OCI-LY1 (cell line): ENCODE data around the gene NR6A1.
"Not testable (repeated sequence)": the region's sequence is repeated elsewhere in the genome, so short reads cannot be mapped to it uniquely, and the experiment has no call there.

Source experiments
- H2AFZ ChIP-seq: fragments of 200-600 bp; sonication (generic), shearing (Covaris generic); 2 replicates; pipeline ENCODE4 v1.6.0; 2014; ENCODE audit warnings: antibody characterized with exemption, mild to moderate bottlenecking, low read length
- H3F3A ChIP-seq: fragments of 200-600 bp; sonication (generic), shearing (Covaris generic); 2 replicates; pipeline ENCODE4 v1.6.0; 2014; ENCODE audit warnings: mild to moderate bottlenecking, antibody characterized with exemption, low read length, moderate library complexity; ENCODE audit not compliant: insufficient read depth
- H3K27ac ChIP-seq: fragments of 200-600 bp; sonication (generic); 2 replicates; pipeline ENCODE4 v1.5.1; 2014; ENCODE audit warnings: low read length, mixed run types, mild to moderate bottlenecking, low read depth; ENCODE audit not compliant: poor library complexity, severe bottlenecking
- H3K27me3 ChIP-seq: fragments of 200-600 bp; sonication (generic); 2 replicates; pipeline ENCODE4 v1.6.0; 2014; ENCODE audit warnings: antibody characterized with exemption, mild to moderate bottlenecking, low read length, moderate library complexity; ENCODE audit not compliant: insufficient read depth
- H3K36me3 ChIP-seq: fragments of 200-600 bp; sonication (generic); 2 replicates; pipeline ENCODE4 v1.6.1; 2014; ENCODE audit warnings: mild to moderate bottlenecking, antibody characterized with exemption, low read length, moderate library complexity, mixed read lengths; ENCODE audit not compliant: insufficient read depth
- H3K4me1 ChIP-seq: fragments of 200-600 bp; sonication (generic); 2 replicates; pipeline ENCODE4 v1.5.1; 2014; ENCODE audit warnings: mild to moderate bottlenecking, low read length, moderate library complexity; ENCODE audit not compliant: insufficient read depth, severe bottlenecking
- H3K4me2 ChIP-seq: fragments of 200-600 bp; sonication (generic), shearing (Covaris generic); 2 replicates; pipeline ENCODE4 v1.6.1; 2014; ENCODE audit warnings: low read length
- H3K4me3 ChIP-seq: fragments of 200-600 bp; sonication (generic); 2 replicates; pipeline ENCODE4 v1.5.1; 2014; ENCODE audit warnings: low read length, low read depth, mild to moderate bottlenecking, mixed read lengths; ENCODE audit not compliant: poor library complexity, severe bottlenecking
- H3K79me2 ChIP-seq: fragments of 200-600 bp; shearing (Covaris generic); 2 replicates; pipeline ENCODE4 v1.6.1; 2016; ENCODE audit warnings: mixed run types, low read length, mixed read lengths; ENCODE audit not compliant: insufficient read depth
- H3K9ac ChIP-seq: fragments of 200-600 bp; sonication (generic), shearing (Covaris generic); 2 replicates; pipeline ENCODE4 v1.6.1; 2014; ENCODE audit warnings: mild to moderate bottlenecking, low read length, mixed read lengths
- H3K9me2 ChIP-seq: fragments of 200-600 bp; sonication (generic), shearing (Covaris generic); 2 replicates; pipeline ENCODE4 v1.6.1; 2014; ENCODE audit warnings: low read depth, mild to moderate bottlenecking, low read length, mixed read lengths
- H3K9me3 ChIP-seq: fragments of 200-600 bp; shearing (Covaris generic); 2 replicates; pipeline ENCODE4 v1.6.1; 2014; ENCODE audit warnings: low read length, mixed read lengths
- H4K20me1 ChIP-seq: fragments of 200-600 bp; sonication (generic), shearing (Covaris generic); 2 replicates; pipeline ENCODE4 v1.6.0; 2016; ENCODE audit warnings: mild to moderate bottlenecking, low read length; ENCODE audit not compliant: insufficient read depth
- EZH2 ChIP-seq: fragments of 200-600 bp; sonication (generic), shearing (Covaris generic); IDR thresholded peaks from 2 replicates; pipeline ENCODE4 v1.8.0; 2017; ENCODE audit warnings: borderline replicate concordance, mixed run types, mild to moderate bottlenecking, antibody characterized with exemption, low read length, moderate library complexity, mixed read lengths
- TF ChIP-seq, protein P1 (sequence below): fragments of 200-600 bp; sonication (generic), shearing (Covaris generic); IDR thresholded peaks from 2 replicates; pipeline ENCODE4 v1.5.1; 2017; ENCODE audit warnings: mild to moderate bottlenecking, antibody characterized with exemption, low read length, moderate library complexity, mixed read lengths

The NR6A1 gene

DNA sequence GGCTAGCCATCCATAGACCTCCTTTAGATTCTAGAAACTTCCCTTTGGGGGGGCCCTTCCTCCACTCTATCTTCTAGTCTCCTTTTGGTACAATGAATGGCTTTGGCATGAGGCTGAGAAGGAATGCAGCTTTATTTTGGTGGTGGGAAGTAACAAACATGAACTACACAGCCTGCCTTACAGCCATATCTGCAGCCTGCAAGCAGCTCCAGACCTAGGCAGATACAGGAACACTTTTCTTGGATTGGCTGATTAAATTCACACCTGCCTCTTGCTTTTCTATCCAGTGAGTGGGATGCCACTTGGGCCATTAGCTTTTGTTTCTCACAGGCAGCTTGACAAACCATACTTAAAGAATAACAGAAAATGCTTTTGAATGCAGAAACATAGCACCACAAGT lies 28.2 kb downstream of the NR6A1 start:
- Histone ChIP-seq H3K4me1 (peaks cover 9% of the 10 kb centered on the region), H3F3A (no peaks in the 10 kb centered on the region), H3K9me2 (no peaks in the 10 kb centered on the region), H3K9me3 (no peaks in the 10 kb centered on the region), H4K20me1 (no peaks in the 10 kb centered on the region), H3K9ac (no peak overlapping the region), H3K4me3 (no peak overlapping the region), H3K79me2 (no peaks in the 10 kb centered on the region), H3K27me3 (no peaks in the 10 kb centered on the region), H3K4me2 (no peak overlapping the region), H3K27ac (no peak overlapping the region), H3K36me3 (no peaks in the 10 kb centered on the region), H2AFZ (no peak overlapping the region)
- TF ChIP-seq EZH2: no peak

DNA sequence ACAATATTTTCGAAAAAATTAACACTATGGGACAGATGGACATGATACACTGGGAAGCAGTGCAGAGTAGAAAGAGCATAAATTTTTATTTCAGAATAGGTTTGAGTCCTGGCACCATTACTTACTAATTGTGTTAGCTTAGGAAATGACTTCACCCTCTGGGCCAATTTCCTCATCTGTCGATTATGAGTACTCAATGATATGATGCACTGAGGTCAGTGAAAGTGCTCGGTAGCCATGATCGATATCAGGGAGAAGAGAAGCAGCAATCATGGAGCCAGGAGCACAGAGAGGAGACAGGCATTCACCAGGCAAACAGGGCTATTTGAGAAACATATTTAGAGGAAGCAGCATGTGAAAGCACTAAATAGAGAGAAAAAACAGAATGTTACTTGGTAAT lies 29.4 kb downstream of the NR6A1 start:
- Histone ChIP-seq H3K27ac (no peak overlapping the region), H3K4me1 (peaks cover 9% of the 10 kb centered on the region), H3K4me2 (no peak overlapping the region), H3K9me3 (no peaks in the 10 kb centered on the region), H3K79me2 (no peaks in the 10 kb centered on the region), H3K9ac (no peak overlapping the region), H2AFZ (no peak overlapping the region), H3K27me3 (no peaks in the 10 kb centered on the region), H4K20me1 (no peaks in the 10 kb centered on the region), H3F3A (no peaks in the 10 kb centered on the region), H3K9me2 (no peaks in the 10 kb centered on the region), H3K36me3 (no peaks in the 10 kb centered on the region), H3K4me3 (no peak overlapping the region)
- TF ChIP-seq EZH2: no peak
- TF ChIP-seq, protein P1, sequence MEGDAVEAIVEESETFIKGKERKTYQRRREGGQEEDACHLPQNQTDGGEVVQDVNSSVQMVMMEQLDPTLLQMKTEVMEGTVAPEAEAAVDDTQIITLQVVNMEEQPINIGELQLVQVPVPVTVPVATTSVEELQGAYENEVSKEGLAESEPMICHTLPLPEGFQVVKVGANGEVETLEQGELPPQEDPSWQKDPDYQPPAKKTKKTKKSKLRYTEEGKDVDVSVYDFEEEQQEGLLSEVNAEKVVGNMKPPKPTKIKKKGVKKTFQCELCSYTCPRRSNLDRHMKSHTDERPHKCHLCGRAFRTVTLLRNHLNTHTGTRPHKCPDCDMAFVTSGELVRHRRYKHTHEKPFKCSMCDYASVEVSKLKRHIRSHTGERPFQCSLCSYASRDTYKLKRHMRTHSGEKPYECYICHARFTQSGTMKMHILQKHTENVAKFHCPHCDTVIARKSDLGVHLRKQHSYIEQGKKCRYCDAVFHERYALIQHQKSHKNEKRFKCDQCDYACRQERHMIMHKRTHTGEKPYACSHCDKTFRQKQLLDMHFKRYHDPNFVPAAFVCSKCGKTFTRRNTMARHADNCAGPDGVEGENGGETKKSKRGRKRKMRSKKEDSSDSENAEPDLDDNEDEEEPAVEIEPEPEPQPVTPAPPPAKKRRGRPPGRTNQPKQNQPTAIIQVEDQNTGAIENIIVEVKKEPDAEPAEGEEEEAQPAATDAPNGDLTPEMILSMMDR: no peak

DNA sequence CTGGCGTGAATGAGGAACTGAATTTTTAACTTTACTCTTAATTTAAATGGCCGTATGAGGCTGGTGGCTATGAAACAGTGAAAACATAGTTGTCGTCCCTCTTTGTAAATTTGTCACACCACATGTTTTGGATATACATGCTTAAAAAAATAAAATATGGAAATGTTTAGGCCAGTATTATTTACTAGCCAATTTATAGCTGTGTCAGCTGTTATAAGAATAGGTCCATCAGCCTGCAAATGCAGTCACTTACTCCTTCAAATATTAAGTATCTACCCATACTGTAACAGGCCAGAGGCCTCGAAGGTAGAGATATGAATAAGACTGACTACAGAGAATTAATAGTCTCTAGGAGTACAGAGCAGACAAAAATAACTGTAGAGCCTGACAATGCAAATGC lies 30.0 kb downstream of the NR6A1 start:
- Histone ChIP-seq H3F3A (no peaks in the 10 kb centered on the region), H3K27me3 (no peaks in the 10 kb centered on the region), H3K9ac (no peak overlapping the region)

DNA sequence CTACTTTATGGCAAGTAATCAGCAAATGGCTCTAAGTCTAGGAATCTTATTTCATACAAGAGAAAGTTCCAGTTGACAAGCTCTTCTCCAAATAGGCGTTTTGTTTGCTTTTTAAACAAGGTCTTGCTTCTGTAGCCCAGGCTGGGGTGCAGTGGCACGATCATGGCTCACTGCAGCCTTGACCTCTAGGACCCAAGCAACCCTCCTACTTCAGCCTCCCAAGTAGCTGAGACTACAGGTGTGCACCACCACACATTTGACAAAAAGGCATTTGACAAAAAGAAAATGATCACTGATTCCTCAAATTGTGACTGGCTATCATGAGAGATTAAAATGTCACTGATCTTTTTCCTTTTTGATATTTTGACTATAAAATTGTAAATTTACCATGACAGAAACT lies 31.8 kb downstream of the NR6A1 start:
- Histone ChIP-seq H3K4me2 (no peak overlapping the region), H2AFZ (no peak overlapping the region), H3K27ac (no peak overlapping the region), H4K20me1 (no peaks in the 10 kb centered on the region), H3K9me2 (no peaks in the 10 kb centered on the region), H3K27me3 (no peaks in the 10 kb centered on the region), H3K79me2 (no peaks in the 10 kb centered on the region), H3F3A (no peaks in the 10 kb centered on the region), H3K4me1 (peaks cover 27% of the 10 kb centered on the region), H3K4me3 (no peak overlapping the region), H3K9ac (no peak overlapping the region), H3K9me3 (no peaks in the 10 kb centered on the region), H3K36me3 (no peaks in the 10 kb centered on the region)
- no peak for TF ChIP-seq EZH2
- TF ChIP-seq, protein P1: no peak

More for the DNA sequence above, 30.0 kb downstream of the NR6A1 start:
- no peaks in the 10 kb centered on the region for H3K9me2 ChIP-seq
- H3K4me2 ChIP-seq: no peak overlapping the region
- H3K9me3 ChIP-seq: no peaks in the 10 kb centered on the region
- no peak overlapping the region for H3K27ac ChIP-seq
- TF ChIP-seq, protein P1: no peak
- no peak for TF ChIP-seq EZH2
- no peaks in the 10 kb centered on the region for H4K20me1 ChIP-seq
- H3K4me3 ChIP-seq: no peak overlapping the region
- H2AFZ ChIP-seq: no peak overlapping the region
- peaks cover 9% of the 10 kb centered on the region for H3K4me1 ChIP-seq
- no peaks in the 10 kb centered on the region for H3K36me3 ChIP-seq
- H3K79me2 ChIP-seq: no peaks in the 10 kb centered on the region

DNA sequence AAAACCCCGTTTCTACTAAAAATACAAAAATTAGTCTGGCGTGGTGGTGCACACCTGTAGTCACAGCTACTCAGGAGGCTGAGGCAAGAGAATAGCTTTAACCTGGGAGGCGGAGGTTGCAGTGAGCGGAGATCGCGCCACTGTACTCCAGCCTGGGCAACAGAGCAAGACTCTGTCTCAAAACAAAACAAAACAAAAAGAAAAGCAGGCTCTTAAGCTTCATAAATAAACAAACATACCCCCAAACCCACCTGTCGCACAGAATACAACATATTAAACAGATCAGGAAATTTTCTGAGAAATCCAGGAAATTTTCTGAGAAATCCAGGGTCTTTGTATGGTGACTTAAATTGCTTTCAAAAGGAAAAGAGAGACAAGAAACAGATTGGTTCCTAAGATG lies 33.0 kb downstream of the NR6A1 start:
- H3K4me3 ChIP-seq, H3K27ac ChIP-seq, H2AFZ ChIP-seq, H3K9me3 ChIP-seq, H3K9me2 ChIP-seq, H3F3A ChIP-seq, H3K27me3 ChIP-seq, H3K4me2 ChIP-seq, H4K20me1 ChIP-seq, H3K36me3 ChIP-seq, H3K79me2 ChIP-seq, H3K9ac ChIP-seq: not testable (repeated sequence)
- H3K4me1 ChIP-seq: peaks cover 34% of the 10 kb centered on the region
